Uterus (tissue), 4 donors: ENCODE measurements around the gene CXCL8. TPM values are rescaled to one million over a fixed set of nuclear protein-coding genes. Genes with fewer than 3 reads are reported as not detected.

Source experiments
- DNase-seq, 2 donors: peaks; one replicate each; pipeline ENCODE4 v3.0.0-alpha.2; 2019 to 2020
- H3K27ac ChIP-seq, 2 donors: fragments of 200-600 bp; sonication (generic); 1 replicate in 1 of 2; 2 replicates in 1 of 2; pipeline ENCODE4 v1.5.1; 2016 to 2018
- H3K27me3 ChIP-seq, 2 donors: fragments of 200-600 bp; sonication (generic); one replicate each; pipeline ENCODE4 v1.5.1; 2018 to 2019; ENCODE audit warnings: control low read depth in 1 of 2
- H3K36me3 ChIP-seq, 2 donors: fragments of 200-600 bp; sonication (generic); one replicate each; pipeline ENCODE4 v1.5.1; 2019; ENCODE audit warnings: control low read depth in 1 of 2
- H3K4me1 ChIP-seq, 2 donors: fragments of 200-600 bp; sonication (generic); one replicate each; pipeline ENCODE4 v1.5.1; 2018 to 2019; ENCODE audit warnings: control low read depth in 1 of 2
- H3K4me3 ChIP-seq, 2 donors: fragments of 200-600 bp; sonication (generic); 1 replicate in 1 of 2; 2 replicates in 1 of 2; pipeline ENCODE4 v1.5.1; 2018 to 2019; ENCODE audit warnings: mild to moderate bottlenecking in 1 of 2
- H3K9me3 ChIP-seq, 2 donors: fragments of 200-600 bp; sonication (generic); one replicate each; pipeline ENCODE4 v1.5.1; 2019; ENCODE audit warnings: control low read depth in 1 of 2
- POLR2A ChIP-seq, 2 donors: fragments of 450-650 bp; IDR thresholded peaks; one replicate each; pipeline ENCODE4 v1.6.1; 2016; ENCODE audit warnings: antibody characterized with exemption in 2 of 2, mild to moderate bottlenecking in 1 of 2, moderate library complexity in 1 of 2
- intact Hi-C: fragments of 100-400 bp; cut with DNase I; formaldehyde crosslinking; loops from one replicate; pipeline ENCODE4 v1.15.1; 2023; ENCODE audit warnings: low total_unique reads
- total RNA-seq, 4 donors: library from RNA; depleted of rRNA in 3 of 4; stranded (reverse); fragments of >200 nt in 3 of 4; gene quantifications; one replicate each; pipeline versions ENCODE4 v1.1.0 to v1.2.4, GENCODE V29; 2014 to 2023
- TF ChIP-seq, protein P1 (sequence below), 4 experiments: fragments of 200-600 bp in 2 of 4; fragments of 450-650 bp in 2 of 4; sonication (generic) in 2 of 4; IDR thresholded peaks; one replicate each; pipeline ENCODE4 v1.5.1; 2016 to 2019; ENCODE audit warnings: antibody characterized with exemption in 4 of 4, mild to moderate bottlenecking in 2 of 4, moderate library complexity in 1 of 4
- donor health status: DM: yes; HTN: yes; CAD: no.

The CXCL8 gene
- total RNA-seq, 4 donors from 2014 or later = 0.67 to 2.2 TPM; not detected in 2

DNA sequence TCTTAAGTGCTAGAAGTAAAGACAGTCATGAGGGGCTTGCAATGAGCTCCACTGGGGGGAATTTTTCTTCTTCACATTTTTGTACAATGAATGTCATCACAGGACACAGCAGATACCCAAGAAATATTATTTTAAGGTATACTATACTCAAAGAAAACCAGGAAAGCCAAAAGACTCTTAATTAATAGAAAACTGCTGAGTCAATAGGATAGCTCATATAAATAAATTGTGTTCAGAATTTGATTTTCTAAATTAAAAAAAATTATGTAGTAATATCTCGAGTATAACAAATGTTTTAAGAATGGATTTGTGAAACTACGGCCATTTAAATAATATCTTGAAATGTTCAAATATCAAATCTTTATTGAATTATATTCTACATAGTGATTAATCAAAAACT, 25.7 kb upstream of the CXCL8 start:
- intact Hi-C loops = no loop called here
- Histone ChIP-seq H3K27me3 (no peaks in the 10 kb centered on the region), H3K4me1 (no peaks in the 10 kb centered on the region), H3K9me3 (no peaks in the 10 kb centered on the region), H3K36me3 (no peaks in the 10 kb centered on the region), H3K4me3 (no peak overlapping the region), H3K27ac (no peak overlapping the region)
- TF ChIP-seq POLR2A (IDR thresholded peaks at IDR 0.05) = no peak
- TF ChIP-seq, protein P1, sequence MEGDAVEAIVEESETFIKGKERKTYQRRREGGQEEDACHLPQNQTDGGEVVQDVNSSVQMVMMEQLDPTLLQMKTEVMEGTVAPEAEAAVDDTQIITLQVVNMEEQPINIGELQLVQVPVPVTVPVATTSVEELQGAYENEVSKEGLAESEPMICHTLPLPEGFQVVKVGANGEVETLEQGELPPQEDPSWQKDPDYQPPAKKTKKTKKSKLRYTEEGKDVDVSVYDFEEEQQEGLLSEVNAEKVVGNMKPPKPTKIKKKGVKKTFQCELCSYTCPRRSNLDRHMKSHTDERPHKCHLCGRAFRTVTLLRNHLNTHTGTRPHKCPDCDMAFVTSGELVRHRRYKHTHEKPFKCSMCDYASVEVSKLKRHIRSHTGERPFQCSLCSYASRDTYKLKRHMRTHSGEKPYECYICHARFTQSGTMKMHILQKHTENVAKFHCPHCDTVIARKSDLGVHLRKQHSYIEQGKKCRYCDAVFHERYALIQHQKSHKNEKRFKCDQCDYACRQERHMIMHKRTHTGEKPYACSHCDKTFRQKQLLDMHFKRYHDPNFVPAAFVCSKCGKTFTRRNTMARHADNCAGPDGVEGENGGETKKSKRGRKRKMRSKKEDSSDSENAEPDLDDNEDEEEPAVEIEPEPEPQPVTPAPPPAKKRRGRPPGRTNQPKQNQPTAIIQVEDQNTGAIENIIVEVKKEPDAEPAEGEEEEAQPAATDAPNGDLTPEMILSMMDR (IDR thresholded peaks at IDR 0.05) = no peak
- DNase-seq = no peak

DNA sequence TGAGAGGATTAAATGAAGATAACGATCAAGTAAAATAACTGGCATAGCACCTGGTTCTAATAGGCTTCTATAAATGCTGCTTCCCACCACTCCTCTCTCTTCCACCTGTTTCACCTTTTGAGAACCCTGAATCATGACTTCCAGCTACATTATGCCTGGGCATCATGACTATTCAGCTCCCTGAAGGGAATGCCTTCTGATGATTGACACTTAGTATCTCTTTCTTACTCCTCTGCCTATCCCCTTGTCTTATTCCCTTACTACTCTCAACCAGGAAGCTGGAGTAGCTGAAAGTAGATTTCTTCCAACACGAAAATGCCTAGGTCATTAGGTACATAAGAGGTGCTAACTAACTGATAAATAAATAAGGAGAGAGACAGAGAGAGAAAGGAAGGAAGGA, 24.7 kb upstream of the CXCL8 start:
- TF ChIP-seq, protein P1 (IDR thresholded peaks at IDR 0.05) = no peak
- TF ChIP-seq POLR2A (IDR thresholded peaks at IDR 0.05) = no peak
- DNase-seq = no peak
- Histone ChIP-seq H3K4me3 (no peak overlapping the region), H3K27me3 (no peaks in the 10 kb centered on the region), H3K9me3 (no peaks in the 10 kb centered on the region), H3K4me1 (no peaks in the 10 kb centered on the region), H3K36me3 (no peaks in the 10 kb centered on the region), H3K27ac (no peak overlapping the region)
- intact Hi-C loops = no loop called here

DNA sequence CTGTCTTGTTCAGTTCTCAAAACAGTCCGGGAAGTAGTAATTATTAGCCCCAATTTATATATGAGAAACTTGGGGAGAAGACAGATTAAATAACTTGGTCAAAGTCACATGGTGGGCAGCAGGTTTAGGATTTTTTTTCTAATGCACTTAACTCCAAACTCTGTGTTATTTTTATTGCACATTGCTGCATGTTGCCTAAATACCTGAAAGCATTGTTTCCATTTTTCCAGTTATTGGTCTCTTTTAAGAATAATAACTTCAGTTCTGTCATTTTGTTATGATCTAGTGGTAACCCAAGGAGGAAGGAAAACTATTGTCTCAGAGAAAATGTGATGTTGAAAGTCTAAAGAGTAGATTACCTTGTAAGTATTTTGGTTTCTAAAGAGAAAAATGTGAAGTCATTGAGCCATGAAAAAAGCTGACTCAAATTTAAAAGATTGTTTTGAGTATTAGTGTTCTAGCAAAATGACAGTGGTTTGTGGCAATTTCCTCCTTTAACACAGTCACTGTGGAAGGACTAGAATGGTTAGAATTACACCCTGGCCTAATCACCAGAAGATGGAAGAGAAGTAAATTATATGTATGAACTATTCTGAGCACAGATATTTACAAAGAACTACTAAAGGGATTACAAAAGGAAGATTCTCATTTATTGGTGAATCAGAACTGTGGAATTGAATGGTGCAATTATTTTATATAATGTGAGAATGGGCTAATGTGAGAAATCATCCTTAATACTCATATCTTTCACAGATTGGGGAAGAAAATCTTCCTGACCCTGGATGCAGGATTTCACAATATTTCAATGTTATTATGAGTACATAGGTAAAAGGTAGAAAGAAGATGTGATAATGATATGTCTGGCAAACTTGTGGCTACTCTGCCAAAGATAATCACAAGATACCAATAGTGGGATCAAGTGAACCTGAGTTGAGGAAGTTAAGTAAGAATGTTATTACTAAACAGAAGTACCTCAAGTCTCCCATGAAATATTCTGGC, 21.7 kb upstream of the CXCL8 start:
- H3K9me3 ChIP-seq = no peaks in the 10 kb centered on the region
- H3K27me3 ChIP-seq = no peaks in the 10 kb centered on the region
- no peak for DNase-seq
- no peak overlapping the region for H3K4me3 ChIP-seq
- no peaks in the 10 kb centered on the region for H3K4me1 ChIP-seq
- TF ChIP-seq, protein P1 (IDR thresholded peaks at IDR 0.05) = no peak
- no peak for TF ChIP-seq POLR2A (IDR thresholded peaks at IDR 0.05)
- H3K36me3 ChIP-seq = no peaks in the 10 kb centered on the region
- no peak overlapping the region for H3K27ac ChIP-seq
- intact Hi-C loops = no loop called here

DNA sequence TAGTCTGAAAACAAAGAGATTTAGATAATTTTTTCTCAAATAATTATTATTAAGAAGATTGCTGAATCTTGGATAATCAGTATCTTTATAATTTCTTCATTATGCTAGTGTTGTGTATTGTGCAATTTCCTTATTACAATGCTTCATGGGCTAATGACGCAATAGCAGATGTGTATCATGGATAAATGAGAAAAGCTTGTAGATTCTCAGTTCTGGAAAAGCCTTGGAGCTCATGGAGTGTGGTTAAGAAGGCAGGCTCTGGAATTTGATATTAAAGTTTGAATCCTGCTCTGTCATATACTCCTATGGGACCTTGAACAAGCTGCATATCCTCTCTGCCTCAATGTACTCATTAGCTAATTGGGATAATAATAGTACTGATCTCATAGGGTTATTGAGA, 18.9 kb upstream of the CXCL8 start:
- no peaks in the 10 kb centered on the region for H3K4me1 ChIP-seq
- H3K9me3 ChIP-seq = no peaks in the 10 kb centered on the region
- H3K27ac ChIP-seq = no peak overlapping the region
- TF ChIP-seq, protein P1 (IDR thresholded peaks at IDR 0.05) = no peak
- TF ChIP-seq POLR2A (IDR thresholded peaks at IDR 0.05) = no peak
- H3K36me3 ChIP-seq = no peaks in the 10 kb centered on the region
- no peaks in the 10 kb centered on the region for H3K27me3 ChIP-seq
- DNase-seq = no peak
- H3K4me3 ChIP-seq = no peak overlapping the region
- intact Hi-C loops = no loop called here

DNA sequence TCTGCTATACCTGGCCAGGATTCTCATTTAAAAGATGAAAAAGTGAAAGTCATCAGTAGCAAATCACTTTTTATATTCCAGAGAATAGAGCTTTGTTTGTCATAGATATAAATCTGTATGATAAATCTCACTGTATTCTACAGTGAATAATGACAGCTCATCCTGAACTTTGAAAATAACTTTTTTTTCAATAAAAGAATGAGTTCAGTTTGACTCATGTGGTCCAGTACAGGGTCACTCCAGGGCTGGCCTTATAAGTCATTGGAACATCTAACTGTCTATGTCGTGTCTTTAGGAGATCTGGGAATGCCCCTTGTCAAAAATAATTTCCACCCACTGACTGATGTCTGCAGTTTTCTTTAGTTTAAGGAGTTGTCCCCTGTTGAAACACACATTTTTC, 18.5 kb upstream of the CXCL8 start:
- no peak overlapping the region for H3K4me3 ChIP-seq
- TF ChIP-seq, protein P1 (IDR thresholded peaks at IDR 0.05) = no peak
- no peak for DNase-seq
- H3K36me3 ChIP-seq = no peaks in the 10 kb centered on the region
- intact Hi-C loops = no loop called here
- H3K9me3 ChIP-seq = no peaks in the 10 kb centered on the region
- H3K27me3 ChIP-seq = no peaks in the 10 kb centered on the region
- H3K4me1 ChIP-seq = no peaks in the 10 kb centered on the region
- H3K27ac ChIP-seq = no peak overlapping the region
